Measurements from ENCODE around the gene CCNQ.

Gene CCNQ

GRCh38 chrX:153587342-153587741 lies 11.6 kb downstream of the CCNQ start:
- H3K18ac ChIP-seq (ENCODE audit: low read length) = no peak overlapping the region
- no peak overlapping the region for H3K4me3 ChIP-seq (ENCODE audit: low read length)
- H3K27ac ChIP-seq (ENCODE audit: low read depth, low read length) = no peak overlapping the region
- no peak overlapping the region for H2BK5ac ChIP-seq (ENCODE audit: low read length)
- no peaks in the 10 kb centered on the region for H3K36me3 ChIP-seq (ENCODE audit: control insufficient read depth, insufficient read depth, low read length)
- no peak overlapping the region for H2AK5ac ChIP-seq (ENCODE audit: low read length)
- no peak overlapping the region for H4K5ac ChIP-seq (ENCODE audit: low read length)
- no peaks in the 10 kb centered on the region for H3K27me3 ChIP-seq (ENCODE audit: insufficient read depth, low read length, poor library complexity)
- H3K23ac ChIP-seq (ENCODE audit: low read length) = no peak overlapping the region
- H3K79me2 ChIP-seq (ENCODE audit: control insufficient read depth, insufficient read depth, low read length) = no peaks in the 10 kb centered on the region
- H3K79me1 ChIP-seq (ENCODE audit: low read length) = no peaks in the 10 kb centered on the region
- no peak overlapping the region for H3K56ac ChIP-seq (ENCODE audit: low read length)
- no peak overlapping the region for H3K4me2 ChIP-seq (ENCODE audit: low read length)
- no peak overlapping the region for H3K9ac ChIP-seq (ENCODE audit: low read length)
- WGBS (ENCODE audit: extremely low coverage, insufficient coverage, low lambda C conversion rate) = no CpG with 5 or more reads among the region's 10 CpGs
- H3K4ac ChIP-seq (ENCODE audit: low read depth, low read length) = no peak overlapping the region
- no peaks in the 10 kb centered on the region for H3K4me1 ChIP-seq (ENCODE audit: control insufficient read depth, low read depth, low read length)
- DNase-seq = no peak
- no peak overlapping the region for H4K8ac ChIP-seq (ENCODE audit: low read depth, low read length)
- no peak overlapping the region for H2BK120ac ChIP-seq (ENCODE audit: low read depth, low read length)
- no peak overlapping the region for H2BK15ac ChIP-seq (replicated peaks; ENCODE audit: low read depth)

- Histone ChIP-seq H2BK15ac (replicated peaks; ENCODE audit: low read depth) (no peak overlapping the region), H3K79me2 (ENCODE audit: control insufficient read depth, insufficient read depth, low read length) (no peaks in the 10 kb centered on the region), H3K18ac (ENCODE audit: low read length) (no peak overlapping the region), H3K4me1 (ENCODE audit: control insufficient read depth, low read depth, low read length) (no peaks in the 10 kb centered on the region), H3K79me1 (ENCODE audit: low read length) (no peaks in the 10 kb centered on the region), H3K36me3 (ENCODE audit: control insufficient read depth, insufficient read depth, low read length) (no peaks in the 10 kb centered on the region), H4K5ac (ENCODE audit: low read length) (no peak overlapping the region), H2AK5ac (ENCODE audit: low read length) (no peak overlapping the region), H3K27me3 (ENCODE audit: insufficient read depth, low read length, poor library complexity) (no peaks in the 10 kb centered on the region), H2BK120ac (ENCODE audit: low read depth, low read length) (no peak overlapping the region), H3K4me3 (ENCODE audit: low read length) (no peak overlapping the region), H3K9ac (ENCODE audit: low read length) (no peak overlapping the region), H2BK5ac (ENCODE audit: low read length) (no peak overlapping the region), H4K8ac (ENCODE audit: low read depth, low read length) (no peak overlapping the region), H3K4ac (ENCODE audit: low read depth, low read length) (no peak overlapping the region), H3K4me2 (ENCODE audit: low read length) (no peak overlapping the region), H3K23ac (ENCODE audit: low read length) (no peak overlapping the region), H3K56ac (ENCODE audit: low read length) (no peak overlapping the region), H3K27ac (ENCODE audit: low read depth, low read length) (no peak overlapping the region)
- DNase-seq = no peak
- no CpG with 5 or more reads among the region's 4 CpGs for WGBS (ENCODE audit: extremely low coverage, insufficient coverage, low lambda C conversion rate)
Observed at GRCh38 chrX:153585827-153586226, 13.1 kb downstream of the CCNQ start.

GRCh38 chrX:153583433-153583832 lies 15.5 kb downstream of the CCNQ start:
- Histone ChIP-seq H3K23ac (ENCODE audit: low read length) (no peak overlapping the region), H3K9ac (ENCODE audit: low read length) (no peak overlapping the region), H2AK5ac (ENCODE audit: low read length) (no peak overlapping the region), H3K4me1 (ENCODE audit: control insufficient read depth, low read depth, low read length) (no peaks in the 10 kb centered on the region), H3K27ac (ENCODE audit: low read depth, low read length) (no peak overlapping the region), H3K79me2 (ENCODE audit: control insufficient read depth, insufficient read depth, low read length) (no peaks in the 10 kb centered on the region), H2BK5ac (ENCODE audit: low read length) (no peak overlapping the region), H3K27me3 (ENCODE audit: insufficient read depth, low read length, poor library complexity) (no peaks in the 10 kb centered on the region), H3K36me3 (ENCODE audit: control insufficient read depth, insufficient read depth, low read length) (no peaks in the 10 kb centered on the region), H4K5ac (ENCODE audit: low read length) (no peak overlapping the region), H3K4me3 (ENCODE audit: low read length) (no peak overlapping the region), H3K79me1 (ENCODE audit: low read length) (no peaks in the 10 kb centered on the region), H2BK120ac (ENCODE audit: low read depth, low read length) (no peak overlapping the region), H3K18ac (ENCODE audit: low read length) (no peak overlapping the region), H4K8ac (ENCODE audit: low read depth, low read length) (no peak overlapping the region), H2BK15ac (replicated peaks; ENCODE audit: low read depth) (no peak overlapping the region), H3K4me2 (ENCODE audit: low read length) (no peak overlapping the region), H3K4ac (ENCODE audit: low read depth, low read length) (no peak overlapping the region), H3K56ac (ENCODE audit: low read length) (no peak overlapping the region)
- no peak for DNase-seq
- no CpG with 5 or more reads among the region's 2 CpGs for WGBS (ENCODE audit: extremely low coverage, insufficient coverage, low lambda C conversion rate)

- no peak overlapping the region for H4K8ac ChIP-seq (ENCODE audit: low read depth, low read length)
- no peaks in the 10 kb centered on the region for H3K27me3 ChIP-seq (ENCODE audit: insufficient read depth, low read length, poor library complexity)
- no peak overlapping the region for H2BK120ac ChIP-seq (ENCODE audit: low read depth, low read length)
- WGBS (ENCODE audit: extremely low coverage, insufficient coverage, low lambda C conversion rate) = no CpG with 5 or more reads among the region's 13 CpGs
- H3K4me3 ChIP-seq (ENCODE audit: low read length) = no peak overlapping the region
- DNase-seq = no peak
- H3K9ac ChIP-seq (ENCODE audit: low read length) = no peak overlapping the region
- no peaks in the 10 kb centered on the region for H3K79me2 ChIP-seq (ENCODE audit: control insufficient read depth, insufficient read depth, low read length)
- no peak overlapping the region for H2BK15ac ChIP-seq (replicated peaks; ENCODE audit: low read depth)
- no peak overlapping the region for H3K23ac ChIP-seq (ENCODE audit: low read length)
- H3K4me1 ChIP-seq (ENCODE audit: control insufficient read depth, low read depth, low read length) = no peaks in the 10 kb centered on the region
- no peak overlapping the region for H4K5ac ChIP-seq (ENCODE audit: low read length)
- H3K18ac ChIP-seq (ENCODE audit: low read length) = no peak overlapping the region
- no peak overlapping the region for H3K4me2 ChIP-seq (ENCODE audit: low read length)
- no peak overlapping the region for H3K27ac ChIP-seq (ENCODE audit: low read depth, low read length)
- no peak overlapping the region for H2BK5ac ChIP-seq (ENCODE audit: low read length)
- H2AK5ac ChIP-seq (ENCODE audit: low read length) = no peak overlapping the region
- H3K79me1 ChIP-seq (ENCODE audit: low read length) = no peaks in the 10 kb centered on the region
- no peak overlapping the region for H3K56ac ChIP-seq (ENCODE audit: low read length)
- no peaks in the 10 kb centered on the region for H3K36me3 ChIP-seq (ENCODE audit: control insufficient read depth, insufficient read depth, low read length)
- no peak overlapping the region for H3K4ac ChIP-seq (ENCODE audit: low read depth, low read length)
Observed at GRCh38 chrX:153582896-153583295, 16.0 kb downstream of the CCNQ start.

- H3K9ac ChIP-seq (ENCODE audit: low read length) = no peak overlapping the region
- H3K27ac ChIP-seq (ENCODE audit: low read depth, low read length) = no peak overlapping the region
- no peak overlapping the region for H3K56ac ChIP-seq (ENCODE audit: low read length)
- H3K4me3 ChIP-seq (ENCODE audit: low read length) = no peak overlapping the region
- WGBS (ENCODE audit: extremely low coverage, insufficient coverage, low lambda C conversion rate) = no CpG with 5 or more reads among the region's 14 CpGs
- H3K4ac ChIP-seq (ENCODE audit: low read depth, low read length) = no peak overlapping the region
- H3K79me1 ChIP-seq (ENCODE audit: low read length) = no peaks in the 10 kb centered on the region
- no peak overlapping the region for H2BK5ac ChIP-seq (ENCODE audit: low read length)
- no peak overlapping the region for H3K4me2 ChIP-seq (ENCODE audit: low read length)
- peak; percentile 50 for DNase-seq
- no peak overlapping the region for H3K18ac ChIP-seq (ENCODE audit: low read length)
- no peak overlapping the region for H2BK15ac ChIP-seq (replicated peaks; ENCODE audit: low read depth)
- H2BK120ac ChIP-seq (ENCODE audit: low read depth, low read length) = no peak overlapping the region
- no peak overlapping the region for H4K8ac ChIP-seq (ENCODE audit: low read depth, low read length)
- H2AK5ac ChIP-seq (ENCODE audit: low read length) = no peak overlapping the region
- H3K27me3 ChIP-seq (ENCODE audit: insufficient read depth, low read length, poor library complexity) = no peaks in the 10 kb centered on the region
- no peak overlapping the region for H3K23ac ChIP-seq (ENCODE audit: low read length)
- no peak overlapping the region for H4K5ac ChIP-seq (ENCODE audit: low read length)
- no peaks in the 10 kb centered on the region for H3K36me3 ChIP-seq (ENCODE audit: control insufficient read depth, insufficient read depth, low read length)
- no peaks in the 10 kb centered on the region for H3K4me1 ChIP-seq (ENCODE audit: control insufficient read depth, low read depth, low read length)
- H3K79me2 ChIP-seq (ENCODE audit: control insufficient read depth, insufficient read depth, low read length) = no peaks in the 10 kb centered on the region
Observed at GRCh38 chrX:153580700-153581386, 18.1 kb downstream of the CCNQ start.

GRCh38 chrX:153578889-153579288 lies 20.1 kb downstream of the CCNQ start:
- no peak overlapping the region for H3K56ac ChIP-seq (ENCODE audit: low read length)
- H2BK5ac ChIP-seq (ENCODE audit: low read length) = no peak overlapping the region
- H3K9ac ChIP-seq (ENCODE audit: low read length) = no peak overlapping the region
- H2BK15ac ChIP-seq (replicated peaks; ENCODE audit: low read depth) = no peak overlapping the region
- H2AK5ac ChIP-seq (ENCODE audit: low read length) = no peak overlapping the region
- no peaks in the 10 kb centered on the region for H3K27me3 ChIP-seq (ENCODE audit: insufficient read depth, low read length, poor library complexity)
- no peak for DNase-seq
- no peak overlapping the region for H4K8ac ChIP-seq (ENCODE audit: low read depth, low read length)
- no peak overlapping the region for H3K4ac ChIP-seq (ENCODE audit: low read depth, low read length)
- no peaks in the 10 kb centered on the region for H3K79me2 ChIP-seq (ENCODE audit: control insufficient read depth, insufficient read depth, low read length)
- H3K4me1 ChIP-seq (ENCODE audit: control insufficient read depth, low read depth, low read length) = no peaks in the 10 kb centered on the region
- WGBS (ENCODE audit: extremely low coverage, insufficient coverage, low lambda C conversion rate) = no CpG with 5 or more reads among the region's 2 CpGs
- no peak overlapping the region for H3K27ac ChIP-seq (ENCODE audit: low read depth, low read length)
- H3K4me2 ChIP-seq (ENCODE audit: low read length) = no peak overlapping the region
- H2BK120ac ChIP-seq (ENCODE audit: low read depth, low read length) = no peak overlapping the region
- no peak overlapping the region for H4K5ac ChIP-seq (ENCODE audit: low read length)
- H3K23ac ChIP-seq (ENCODE audit: low read length) = no peak overlapping the region
- H3K4me3 ChIP-seq (ENCODE audit: low read length) = no peak overlapping the region
- H3K79me1 ChIP-seq (ENCODE audit: low read length) = no peaks in the 10 kb centered on the region
- H3K36me3 ChIP-seq (ENCODE audit: control insufficient read depth, insufficient read depth, low read length) = no peaks in the 10 kb centered on the region
- no peak overlapping the region for H3K18ac ChIP-seq (ENCODE audit: low read length)

Data from mesendoderm (in vitro differentiated cells).